T-helper 2 cell (primary cell): ENCODE results near the gene GUSB.

ENCODE experiments used
- DNase-seq, 5 experiments: peaks; one replicate each; pipeline versions ENCODE4 v3.0.0 to v3.0.0-alpha.2; 2012 to 2022

Gene GUSB

DNA sequence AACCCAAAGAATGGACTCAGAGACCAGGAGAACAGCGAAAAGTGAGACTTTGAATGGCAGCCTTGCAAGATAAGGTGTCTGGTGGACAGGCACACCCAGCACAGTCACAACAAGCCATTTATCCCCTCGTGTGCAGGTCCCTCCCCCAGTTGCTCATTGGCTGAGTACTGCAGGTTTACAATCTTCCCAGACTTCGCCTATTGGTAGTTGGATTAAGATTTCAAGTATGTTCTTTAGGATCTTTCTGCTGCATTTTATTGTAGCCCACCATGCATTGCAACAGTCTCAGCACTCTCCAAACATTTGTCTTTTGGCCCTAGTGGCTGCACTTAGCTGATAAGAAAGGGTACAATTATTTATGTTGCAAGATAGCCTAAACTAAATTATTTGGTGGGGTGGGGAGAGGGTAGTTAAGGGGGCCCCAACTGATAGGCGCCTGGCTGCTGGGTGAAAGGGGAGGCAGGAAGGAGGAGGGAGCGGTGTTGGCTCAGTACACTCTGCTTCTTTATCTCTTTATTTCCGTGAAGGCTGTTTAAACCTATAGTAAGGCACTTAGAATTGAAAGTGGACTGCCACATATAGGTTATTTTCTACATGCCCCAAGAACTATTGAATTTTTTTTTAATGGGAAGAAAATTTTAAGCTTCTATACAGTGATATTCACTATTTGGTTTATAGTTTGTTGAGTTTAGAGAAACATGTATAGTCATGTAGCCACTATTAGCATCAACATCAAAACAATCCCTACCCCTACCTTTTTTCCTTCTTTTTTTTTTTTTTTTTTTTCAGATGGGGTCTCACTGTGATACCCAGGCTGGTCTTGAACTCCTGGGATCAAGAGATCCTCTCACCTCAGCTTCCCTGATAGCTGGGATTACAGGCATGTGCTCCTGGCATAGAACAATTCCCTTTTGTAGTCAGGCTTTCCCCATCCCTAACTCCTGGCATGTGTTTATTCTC, 54.2 kb downstream of the GUSB start:
- DNase-seq: no peak

DNA sequence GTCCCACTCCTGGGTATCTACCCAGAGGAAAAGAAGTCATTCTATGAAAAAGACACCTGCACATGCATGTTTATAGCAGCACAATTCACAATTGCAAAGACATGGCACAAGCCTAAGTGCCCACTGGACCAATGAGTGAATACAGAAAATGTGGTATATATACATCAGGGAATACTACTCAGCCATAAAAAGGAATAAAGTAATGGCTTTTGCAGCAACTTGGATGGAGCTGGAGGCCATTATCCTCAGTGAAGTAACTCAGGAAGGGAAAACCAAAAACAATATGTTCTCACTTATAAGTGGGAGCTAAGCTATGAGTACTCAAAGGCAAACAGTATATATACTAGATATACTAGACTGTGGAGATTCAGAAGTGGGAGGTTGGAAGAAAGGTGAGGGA, 55.4 kb downstream of the GUSB start:
- DNase-seq: no peak

DNA sequence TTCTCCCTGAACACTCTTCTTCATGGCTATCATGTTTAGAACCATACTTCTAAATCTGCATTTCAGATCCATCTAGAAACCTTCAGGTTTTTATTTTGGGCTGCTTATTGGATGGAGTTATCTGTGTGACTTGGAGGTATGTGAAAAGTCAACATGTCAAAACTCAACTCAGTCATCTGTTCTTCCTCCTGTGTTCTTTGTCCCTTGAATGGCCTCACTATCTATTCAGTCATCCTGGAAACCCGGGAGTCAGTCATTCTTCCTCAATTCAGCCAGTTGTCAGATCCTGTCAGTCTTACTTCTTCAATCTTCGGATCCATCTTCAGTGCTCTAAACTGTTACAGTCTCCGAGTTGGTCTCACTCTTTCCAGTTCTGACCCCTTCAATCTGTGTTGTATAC, 57.0 kb downstream of the GUSB start:
- DNase-seq: no peak

DNA sequence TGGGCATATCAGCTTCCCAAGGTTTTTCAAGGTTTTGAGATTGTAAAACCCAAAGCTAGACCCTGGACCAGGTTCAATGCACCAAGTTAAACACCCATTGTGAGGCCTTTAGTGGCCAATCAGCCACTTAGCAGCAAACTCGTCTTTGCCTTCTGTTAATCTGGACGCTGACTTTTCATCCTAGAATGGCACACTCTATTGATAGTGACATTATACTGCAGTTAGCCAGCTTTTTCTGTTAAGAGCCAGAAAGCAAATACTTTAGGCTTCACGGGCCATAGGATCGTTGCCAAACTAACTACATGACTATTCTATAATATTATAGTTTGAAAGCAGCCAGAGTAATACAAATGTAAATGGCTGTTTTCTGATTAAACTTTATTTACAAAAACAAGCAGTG, 57.8 kb downstream of the GUSB start:
- no peak for DNase-seq

GRCh38 chr7:65923316-65923715, 58.7 kb downstream of the GUSB start:
- no peak for DNase-seq

DNA sequence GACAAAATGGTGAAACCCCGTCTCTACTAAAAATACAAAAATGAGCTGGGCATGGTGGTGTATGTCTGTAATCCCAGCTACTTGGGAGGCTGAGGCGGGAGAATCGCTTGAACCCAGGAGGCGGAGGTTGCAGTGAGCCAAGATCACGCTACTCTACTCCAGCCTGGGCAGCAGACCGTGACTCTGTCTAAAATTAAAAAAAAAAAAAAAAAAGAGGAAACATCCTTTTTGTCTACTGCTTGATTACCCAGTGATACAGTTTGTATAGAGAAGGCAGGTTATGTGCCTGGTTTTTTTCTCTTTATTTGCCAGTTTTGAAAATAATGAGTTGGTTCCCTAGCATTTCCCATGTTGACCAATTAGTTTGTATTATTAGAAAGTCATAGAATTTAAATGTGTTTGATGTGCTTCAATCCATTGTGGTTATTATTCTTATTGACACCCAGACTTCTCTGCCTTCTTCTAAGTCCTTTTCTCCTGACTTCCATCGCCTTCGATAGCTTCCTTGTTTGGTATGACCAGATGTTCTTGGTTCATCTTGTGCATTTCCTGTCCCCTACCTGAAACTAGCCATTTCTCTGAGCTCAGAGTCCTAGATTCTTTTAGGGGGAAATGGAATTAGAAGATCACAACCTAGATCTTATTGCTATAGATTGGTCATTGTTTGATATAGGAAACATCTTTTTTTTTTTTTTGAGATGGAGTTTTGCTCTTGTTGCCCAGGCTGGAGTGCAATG, 65.9 kb downstream of the GUSB start:
- DNase-seq: no peak

- DNase-seq: no peak
Observed at GRCh38 chr7:65912237-65912636, 69.8 kb downstream of the GUSB start.
